HG03060 (cell line): ENCODE measurements around the gene PLP2.
"Not testable (repeated sequence)": the region's sequence is repeated elsewhere in the genome, so short reads cannot be mapped to it uniquely, and the experiment has no call there.

ENCODE experiments used
- ATAC-seq: cut with Tn5 transposase; IDR thresholded peaks from one replicate; pipeline ENCODE4 v1.9.1; 2021; ENCODE audit warnings: low read depth, moderate number of reproducible peaks; ENCODE audit not compliant: unreplicated experiment

Gene PLP2

DNA sequence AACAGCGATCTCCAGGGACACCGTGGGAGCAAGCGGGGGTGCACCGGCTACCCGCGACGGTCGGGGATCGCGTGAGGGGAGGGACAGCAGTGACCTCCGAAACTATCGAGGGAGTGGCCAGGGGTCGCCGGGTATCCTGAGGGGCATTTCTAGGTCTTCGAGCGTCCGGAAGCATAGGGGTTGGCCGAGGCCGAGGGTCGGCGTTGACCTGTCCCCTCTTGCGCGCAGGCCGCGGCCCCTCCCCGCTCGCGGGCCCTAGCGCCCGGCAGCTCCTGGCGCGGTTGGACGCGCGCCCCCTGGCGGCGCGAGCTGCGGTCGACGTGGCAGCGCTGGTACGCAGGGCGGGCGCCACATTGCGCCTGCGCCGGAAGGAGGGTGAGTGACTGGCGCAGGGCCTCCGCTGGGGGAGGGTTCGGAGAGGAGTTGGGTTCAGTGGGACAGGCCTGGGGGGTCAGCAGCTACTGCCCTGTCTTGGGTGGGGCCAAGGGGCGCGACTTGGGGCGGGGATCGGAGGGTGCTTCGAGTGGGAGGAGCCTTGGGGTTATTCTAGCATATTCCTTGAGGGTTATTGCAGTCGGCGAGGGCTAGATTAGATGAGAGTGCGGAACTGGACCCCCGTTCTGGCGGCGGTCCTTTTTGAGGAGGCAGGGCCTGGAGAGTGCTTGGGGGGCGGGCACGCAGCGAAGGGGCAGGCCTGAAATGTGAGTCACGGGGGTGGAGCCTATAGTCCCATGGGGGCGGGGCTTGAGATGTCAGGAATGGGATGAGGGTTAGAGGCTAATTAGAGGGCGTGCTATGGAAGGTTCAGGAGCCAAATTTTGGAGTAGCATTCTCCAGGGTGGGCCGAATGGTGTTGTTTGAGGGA, 7.9 kb upstream of the PLP2 start:
- ATAC-seq = no peak

DNA sequence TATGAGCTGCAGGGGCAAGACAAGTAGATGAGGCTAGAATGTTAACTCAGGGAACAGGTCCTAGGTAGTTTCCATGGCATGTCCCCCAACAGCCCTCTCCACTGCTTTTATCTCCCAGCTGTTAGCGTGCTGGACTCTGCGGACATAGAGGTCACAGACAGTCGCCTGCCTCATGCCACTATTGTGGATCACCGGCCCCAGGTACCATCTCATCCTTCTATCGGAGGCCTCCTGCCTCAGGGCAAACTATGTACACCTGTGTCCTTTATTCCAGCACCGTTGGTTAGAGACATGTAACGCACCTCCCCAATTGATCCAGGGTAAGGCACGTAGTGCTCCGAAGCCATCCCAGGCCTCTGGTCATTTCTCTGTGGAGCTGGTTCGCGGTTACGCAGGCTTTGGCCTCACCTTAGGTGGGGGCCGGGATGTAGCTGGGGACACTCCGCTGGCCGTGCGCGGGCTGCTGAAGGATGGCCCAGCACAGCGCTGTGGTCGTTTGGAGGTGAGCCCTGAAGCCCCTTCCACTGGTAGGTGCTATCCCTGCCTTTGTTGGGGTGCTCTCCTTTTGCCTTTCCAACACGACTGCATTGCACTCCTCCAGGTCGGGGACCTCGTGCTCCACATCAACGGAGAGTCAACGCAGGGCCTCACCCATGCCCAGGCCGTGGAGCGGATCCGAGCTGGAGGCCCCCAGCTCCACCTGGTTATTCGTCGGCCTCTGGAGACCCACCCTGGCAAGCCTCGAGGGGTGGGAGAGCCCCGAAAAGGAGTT, 6.9 kb upstream of the PLP2 start:
- no peak for ATAC-seq

DNA sequence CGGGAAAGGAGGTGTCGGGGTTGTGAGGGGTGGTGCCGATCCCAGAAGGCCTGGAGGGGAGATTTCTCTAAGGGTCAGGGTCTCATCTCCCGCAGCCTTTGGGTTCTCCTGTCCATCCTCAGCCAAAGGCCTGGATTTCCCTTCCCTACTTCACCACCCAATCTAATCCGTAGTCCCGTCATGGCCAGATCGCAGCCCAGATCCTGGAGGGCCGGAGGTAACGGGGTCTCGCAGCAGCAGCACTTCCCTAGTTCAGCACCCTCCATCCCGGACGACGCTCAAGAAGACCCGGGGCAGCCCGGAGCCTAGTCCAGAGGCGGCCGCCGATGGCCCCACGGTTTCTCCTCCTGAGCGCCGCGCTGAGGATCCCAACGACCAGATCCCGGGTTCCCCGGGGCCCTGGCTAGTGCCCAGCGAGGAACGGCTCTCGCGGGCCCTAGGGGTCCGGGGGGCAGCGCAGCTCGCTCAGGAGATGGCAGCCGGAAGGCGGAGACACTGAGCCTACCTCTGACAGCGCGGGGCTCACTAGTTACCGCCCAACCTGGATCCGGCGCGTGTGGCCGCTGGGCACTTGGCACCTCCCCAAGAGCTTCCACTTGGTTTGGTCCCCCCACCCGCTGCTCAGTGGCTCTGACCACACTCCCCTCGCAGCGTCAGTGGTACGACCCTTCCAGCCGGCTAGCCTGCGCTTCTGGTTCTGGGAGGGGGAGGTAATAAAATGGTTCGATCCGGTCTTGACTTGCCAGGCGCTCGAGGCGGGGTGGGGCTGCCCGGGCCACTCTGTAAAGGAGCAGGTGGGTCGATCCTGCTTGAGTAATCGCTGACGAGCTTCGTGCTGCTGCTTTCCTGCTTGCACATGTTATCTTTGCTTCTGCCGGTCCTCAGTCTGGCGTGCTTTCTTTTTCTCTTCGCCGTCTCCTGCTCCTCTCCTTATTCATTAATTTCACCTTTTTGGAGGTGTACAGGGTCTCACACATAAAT, 5.5 kb upstream of the PLP2 start:
- ATAC-seq = no peak

DNA sequence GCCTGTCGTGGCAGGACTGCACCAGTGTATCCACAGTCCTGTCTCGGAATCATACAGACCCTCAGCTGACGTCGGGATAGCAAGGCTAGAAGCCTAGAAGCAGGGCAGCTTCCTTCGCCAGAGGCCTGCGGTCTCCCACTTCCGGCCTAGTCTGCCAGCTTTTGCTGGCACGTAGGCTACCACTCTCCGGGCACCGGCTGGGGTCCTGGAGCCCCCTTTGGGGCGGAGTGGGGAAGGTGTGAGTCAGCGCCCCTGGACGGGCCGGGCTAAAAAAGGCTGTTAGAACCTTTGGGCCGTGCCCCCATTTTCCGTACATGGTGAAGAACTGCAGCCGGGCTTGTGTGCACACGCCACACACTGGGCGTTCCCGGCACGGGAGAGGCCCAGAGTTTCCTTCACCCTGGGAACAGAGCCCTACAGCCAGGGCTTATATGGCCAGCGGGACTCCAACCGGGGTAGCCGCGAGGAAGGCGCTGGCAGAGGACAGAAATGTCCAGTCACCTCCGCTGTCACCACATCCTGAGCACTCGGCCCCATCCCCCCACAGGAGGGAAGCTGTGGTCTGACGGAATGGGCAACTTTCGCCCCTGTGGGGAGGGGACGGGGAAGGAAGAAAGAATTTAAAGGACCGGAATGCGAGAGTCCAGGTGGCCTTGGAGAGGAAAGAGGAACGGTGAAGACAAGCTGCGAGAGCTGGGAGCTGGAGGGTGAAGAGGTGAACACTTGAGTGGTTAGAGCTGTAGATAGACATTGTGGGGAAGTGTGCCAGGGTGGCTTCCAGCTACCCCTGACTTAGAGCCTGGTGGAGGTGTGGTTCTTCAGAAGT, 4.6 kb upstream of the PLP2 start:
- no peak for ATAC-seq

DNA sequence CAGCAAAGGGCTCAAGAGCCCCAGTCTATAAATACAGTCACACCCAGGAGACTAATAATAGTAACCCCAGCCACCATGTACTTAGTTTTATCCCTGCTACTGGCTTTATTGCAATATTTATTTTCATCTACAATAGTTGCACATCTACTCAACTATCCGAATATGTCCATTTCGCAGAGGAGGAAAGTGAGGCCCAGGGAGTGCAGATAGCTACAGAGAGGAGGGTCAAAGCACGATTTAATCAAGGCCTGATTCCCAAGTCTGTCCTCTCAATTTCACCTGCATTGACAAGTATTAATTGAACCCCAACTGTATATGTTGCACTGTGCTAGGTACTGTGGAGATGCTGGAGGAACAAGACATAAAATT, 4.0 kb upstream of the PLP2 start:
- ATAC-seq = no peak

DNA sequence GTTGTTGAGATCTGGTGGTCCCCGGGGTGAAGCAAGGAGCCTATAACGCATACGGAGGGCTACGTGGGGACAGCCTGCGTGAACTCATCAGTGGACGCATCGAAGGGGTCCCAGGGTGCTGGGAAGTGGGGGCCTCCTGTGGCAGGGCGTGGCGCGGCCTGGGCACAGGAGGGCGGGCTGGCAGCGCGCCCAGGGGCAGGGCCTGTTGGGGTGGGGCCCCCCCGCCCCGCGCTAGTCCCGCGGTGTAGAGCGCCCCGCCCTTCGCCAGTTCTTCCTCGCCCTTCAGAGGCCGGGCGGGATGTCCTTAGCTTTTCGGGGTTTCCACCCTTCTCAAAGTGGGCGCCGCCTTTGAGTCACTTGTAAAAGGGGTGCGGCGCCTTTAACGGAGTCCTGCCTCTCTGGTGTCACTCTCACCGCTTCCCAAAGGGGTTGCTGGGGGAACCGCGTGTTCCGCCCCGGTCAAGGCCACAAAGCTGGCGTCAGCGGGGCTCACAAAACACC, 632 bp downstream of the PLP2 start:
- ATAC-seq = no peak

DNA sequence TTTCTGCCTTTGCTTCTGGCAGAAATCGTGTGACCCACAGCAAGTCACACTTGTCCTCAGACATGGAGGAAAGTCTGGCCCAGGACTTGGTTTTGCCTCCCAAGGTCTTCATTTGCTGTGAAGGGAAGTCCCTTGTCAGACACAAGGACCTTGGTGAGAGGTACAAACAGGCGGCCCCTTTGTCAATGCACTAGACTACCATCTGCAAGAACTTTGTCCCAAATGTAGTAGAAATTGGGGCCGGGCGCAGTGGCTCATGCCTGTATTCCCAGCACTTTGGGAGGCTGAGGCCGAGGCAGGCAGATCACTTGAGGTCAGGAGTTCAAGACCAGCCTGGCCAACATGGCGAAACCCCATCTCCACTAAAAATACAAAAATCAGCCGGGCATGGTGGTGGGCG, 1.8 kb downstream of the PLP2 start:
- ATAC-seq = not testable (repeated sequence)

DNA sequence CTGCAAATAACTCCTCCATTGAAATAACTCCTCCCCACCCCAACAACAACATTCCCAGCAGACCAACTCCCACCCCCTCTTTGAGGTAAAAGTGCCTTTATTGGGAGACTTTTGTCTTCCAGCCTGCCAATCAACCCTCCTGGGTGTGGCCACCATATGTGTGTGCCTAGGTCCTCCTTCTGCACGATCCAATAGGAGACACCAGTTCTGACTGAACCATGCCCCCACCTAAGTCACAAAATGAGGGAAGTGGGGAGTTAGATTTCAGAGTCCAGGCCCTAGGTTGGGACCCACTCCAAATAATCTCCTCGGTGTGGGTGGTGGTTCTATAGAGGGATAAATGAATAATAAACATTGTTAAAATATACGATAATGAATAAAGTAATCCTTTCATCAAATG, 3.0 kb downstream of the PLP2 start:
- no peak for ATAC-seq

DNA sequence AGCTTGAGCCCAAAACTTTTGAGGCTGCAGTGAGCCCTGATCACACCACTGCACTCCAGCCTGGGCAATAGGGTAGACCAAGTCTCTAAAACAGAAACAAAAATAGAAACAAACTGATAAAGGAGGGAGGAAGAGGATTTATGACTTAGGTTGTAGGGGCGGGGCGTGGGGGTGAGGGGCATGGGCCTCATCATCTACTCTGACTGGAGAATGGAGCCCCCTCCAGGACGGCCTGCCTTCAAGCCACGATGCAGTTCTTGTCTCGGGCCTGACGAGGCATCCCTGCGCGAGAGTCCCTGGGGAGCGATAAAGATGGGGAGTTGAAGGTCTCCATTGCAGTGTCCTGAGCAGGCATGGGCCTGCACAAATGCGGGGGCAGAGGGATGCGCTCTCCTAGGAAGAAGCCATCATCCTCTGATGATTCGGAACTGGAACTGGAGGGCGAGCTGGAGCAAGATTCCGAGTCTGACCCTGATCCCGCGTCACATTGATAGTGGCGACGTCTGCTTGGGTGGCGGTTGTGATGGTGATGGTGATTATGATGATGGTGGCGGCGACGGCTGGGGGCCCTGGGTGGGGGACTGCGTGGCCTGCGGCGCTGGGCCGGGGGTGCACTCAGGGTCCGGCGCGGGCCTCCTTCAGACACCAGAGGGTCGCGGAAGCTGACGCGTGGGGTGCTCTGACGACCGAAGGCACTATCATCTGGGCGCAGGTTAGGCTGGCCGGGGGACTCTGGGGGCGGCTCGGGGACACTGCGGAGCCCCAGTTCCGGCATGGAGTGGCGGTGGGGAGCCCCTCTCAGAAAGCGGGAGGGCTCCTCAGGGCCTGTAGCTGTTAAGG, 4.0 kb downstream of the PLP2 start:
- no peak for ATAC-seq

DNA sequence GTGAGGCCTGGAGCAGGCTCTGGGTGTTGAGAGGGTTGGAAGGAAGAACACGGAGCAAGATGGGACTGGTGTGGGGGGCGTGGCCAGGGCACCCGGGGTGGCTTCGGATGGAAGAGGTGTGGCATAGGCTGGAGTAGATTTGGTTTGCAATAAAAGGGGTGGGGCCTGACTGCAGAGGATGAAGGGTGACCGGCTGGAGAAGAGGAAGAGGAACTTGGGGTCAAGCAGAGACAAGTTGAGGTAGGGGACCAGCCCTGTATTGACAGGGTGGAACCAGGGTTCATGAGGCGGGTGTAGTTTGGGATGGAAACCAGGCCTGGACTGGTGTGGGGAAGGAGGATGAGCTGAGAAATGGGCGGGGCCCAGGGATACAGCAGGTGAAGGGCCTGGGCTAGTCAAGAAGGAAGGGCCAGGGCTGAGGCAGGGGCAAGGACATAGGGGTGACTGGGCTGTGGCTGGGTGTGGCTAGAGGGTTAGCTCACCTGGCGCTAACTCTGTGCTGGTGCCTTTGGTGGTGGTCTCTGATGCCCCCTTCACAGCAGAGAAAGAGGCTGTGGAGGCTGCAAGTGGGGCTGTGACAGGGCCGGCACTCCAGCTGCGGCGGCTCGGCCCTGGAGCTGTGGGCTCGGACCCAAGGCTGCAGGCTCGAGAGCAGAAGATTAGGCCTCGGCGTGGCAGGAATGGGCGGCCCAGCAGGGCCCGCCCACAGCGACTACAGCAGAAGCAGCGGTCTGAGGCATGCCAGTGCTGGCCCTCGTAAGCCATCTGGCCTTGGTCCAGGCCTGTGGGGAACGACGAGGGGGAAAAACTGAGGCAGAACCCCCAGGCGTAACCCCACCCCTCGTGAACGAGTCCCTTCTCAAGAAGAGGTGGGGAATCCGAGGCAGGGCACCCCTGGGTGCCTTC, 5.0 kb downstream of the PLP2 start:
- ATAC-seq = no peak

DNA sequence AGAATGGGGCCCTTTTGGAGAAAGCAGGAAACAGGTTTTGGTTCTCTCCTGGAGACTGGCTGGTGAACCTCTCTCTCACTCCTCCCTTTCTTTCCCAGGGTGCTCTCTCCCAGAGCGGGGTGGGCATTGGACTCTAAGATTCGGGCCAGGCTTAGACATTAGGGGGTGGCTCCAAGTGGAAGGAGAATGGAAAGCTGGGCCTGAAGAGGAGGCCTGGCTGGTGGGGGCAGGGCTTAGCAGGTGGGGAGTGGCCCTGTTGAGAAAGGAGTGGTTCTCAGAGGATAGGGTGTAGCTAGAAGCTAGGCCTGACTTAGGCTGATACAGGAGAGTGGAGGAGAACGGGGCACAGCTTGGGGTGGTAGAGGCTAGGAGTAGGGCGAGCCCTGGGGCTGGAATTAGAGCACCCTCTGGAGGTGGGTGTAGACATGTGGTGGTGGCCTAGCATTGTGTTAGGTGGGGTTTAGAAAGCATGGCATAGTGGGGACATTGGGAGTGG, 5.7 kb downstream of the PLP2 start:
- ATAC-seq = no peak

DNA sequence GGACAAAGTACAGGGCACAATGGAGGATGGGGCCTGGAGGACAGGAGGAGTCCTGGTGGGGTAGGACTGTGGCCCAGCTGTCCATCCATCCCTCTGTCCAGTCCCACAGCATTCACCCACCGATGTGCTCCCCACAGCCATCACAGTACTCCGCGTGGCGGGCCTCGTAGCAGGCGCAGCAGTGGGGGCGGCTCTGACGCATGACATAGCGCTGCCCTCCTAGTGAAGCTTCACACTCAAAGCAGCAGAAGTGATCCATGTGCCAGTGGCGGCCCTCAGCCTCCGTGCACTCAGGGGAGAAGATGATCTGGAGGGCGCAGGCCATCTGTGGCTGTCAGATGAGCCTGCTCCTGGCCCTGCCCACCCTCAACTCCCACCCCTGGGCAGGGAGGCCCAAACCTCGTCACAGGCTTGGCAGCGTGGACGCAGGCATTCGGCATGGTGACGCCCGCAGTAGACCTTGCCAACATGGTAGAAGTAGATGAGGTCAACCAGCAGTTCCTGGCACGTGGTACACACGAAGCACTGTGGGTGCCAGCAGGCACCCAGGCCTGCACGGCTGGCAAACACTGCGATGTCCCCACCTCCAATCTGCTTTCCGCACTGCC, 6.3 kb downstream of the PLP2 start:
- ATAC-seq = no peak

DNA sequence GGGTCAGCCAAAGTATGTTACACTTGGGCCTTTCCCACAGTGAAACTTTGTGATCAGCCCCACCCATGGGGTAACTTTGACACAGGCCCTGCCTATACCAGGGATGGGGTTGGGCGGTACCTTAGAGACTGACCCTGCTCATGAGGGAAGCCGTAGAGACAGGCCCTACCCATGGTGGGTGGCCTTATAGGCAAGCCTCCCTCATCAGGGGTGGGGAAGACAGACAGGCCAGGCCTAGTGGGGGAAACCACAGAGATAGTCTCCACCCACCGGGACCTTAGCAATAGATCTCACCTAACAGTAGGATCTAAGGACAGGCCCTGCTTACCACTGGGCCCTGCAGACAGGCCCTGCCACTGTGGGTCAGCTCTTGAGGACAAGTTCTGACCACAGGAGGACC, 6.8 kb downstream of the PLP2 start:
- no peak for ATAC-seq

DNA sequence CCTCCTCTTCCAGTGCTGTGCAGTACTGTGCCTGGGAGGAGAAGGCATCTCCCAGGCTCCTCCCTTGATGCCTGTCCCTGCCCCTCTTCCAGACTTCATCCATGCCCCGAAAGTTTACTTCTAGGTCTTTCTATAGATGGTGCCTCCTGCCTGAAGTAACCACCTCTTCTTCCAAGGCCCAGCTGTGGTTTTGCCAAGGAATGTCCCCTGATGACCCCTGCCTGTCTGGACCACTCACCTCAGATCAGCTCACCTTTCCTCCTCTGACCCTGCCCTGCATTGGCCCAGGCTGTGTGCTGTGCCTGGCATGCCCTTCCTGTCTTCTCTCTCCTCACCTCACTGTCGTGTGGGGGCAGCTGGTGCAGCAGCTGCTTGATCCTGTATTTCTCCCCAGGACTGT, 7.7 kb downstream of the PLP2 start:
- no peak for ATAC-seq

DNA sequence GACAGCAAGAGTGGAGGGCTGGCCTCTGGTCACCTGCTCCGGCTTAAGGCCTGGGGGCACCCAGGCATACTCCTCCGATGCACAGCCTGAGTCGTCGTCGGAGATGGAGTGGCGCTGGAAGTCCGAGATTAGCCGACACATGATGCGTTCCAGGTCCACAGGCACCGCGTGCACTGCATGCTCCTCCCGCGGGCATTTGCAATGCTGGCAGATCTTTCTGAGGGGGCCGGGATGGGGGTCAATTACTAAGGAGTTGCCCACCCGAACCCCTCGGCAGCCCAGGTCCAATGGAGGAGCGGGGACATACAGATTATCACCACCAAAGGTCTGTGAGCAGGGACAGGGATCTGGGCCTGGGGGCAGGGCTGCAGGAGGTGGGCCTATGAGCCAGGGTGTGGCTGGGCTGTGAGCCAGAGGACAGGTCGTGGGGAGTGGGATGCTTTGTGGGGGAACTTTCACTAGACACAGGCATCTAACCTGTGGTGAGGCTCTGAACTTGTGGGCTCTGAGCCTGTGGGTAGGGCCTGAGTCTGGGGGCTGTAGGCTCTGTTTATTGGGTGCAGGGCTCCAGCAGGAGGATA, 12.1 kb downstream of the PLP2 start:
- no peak for ATAC-seq

DNA sequence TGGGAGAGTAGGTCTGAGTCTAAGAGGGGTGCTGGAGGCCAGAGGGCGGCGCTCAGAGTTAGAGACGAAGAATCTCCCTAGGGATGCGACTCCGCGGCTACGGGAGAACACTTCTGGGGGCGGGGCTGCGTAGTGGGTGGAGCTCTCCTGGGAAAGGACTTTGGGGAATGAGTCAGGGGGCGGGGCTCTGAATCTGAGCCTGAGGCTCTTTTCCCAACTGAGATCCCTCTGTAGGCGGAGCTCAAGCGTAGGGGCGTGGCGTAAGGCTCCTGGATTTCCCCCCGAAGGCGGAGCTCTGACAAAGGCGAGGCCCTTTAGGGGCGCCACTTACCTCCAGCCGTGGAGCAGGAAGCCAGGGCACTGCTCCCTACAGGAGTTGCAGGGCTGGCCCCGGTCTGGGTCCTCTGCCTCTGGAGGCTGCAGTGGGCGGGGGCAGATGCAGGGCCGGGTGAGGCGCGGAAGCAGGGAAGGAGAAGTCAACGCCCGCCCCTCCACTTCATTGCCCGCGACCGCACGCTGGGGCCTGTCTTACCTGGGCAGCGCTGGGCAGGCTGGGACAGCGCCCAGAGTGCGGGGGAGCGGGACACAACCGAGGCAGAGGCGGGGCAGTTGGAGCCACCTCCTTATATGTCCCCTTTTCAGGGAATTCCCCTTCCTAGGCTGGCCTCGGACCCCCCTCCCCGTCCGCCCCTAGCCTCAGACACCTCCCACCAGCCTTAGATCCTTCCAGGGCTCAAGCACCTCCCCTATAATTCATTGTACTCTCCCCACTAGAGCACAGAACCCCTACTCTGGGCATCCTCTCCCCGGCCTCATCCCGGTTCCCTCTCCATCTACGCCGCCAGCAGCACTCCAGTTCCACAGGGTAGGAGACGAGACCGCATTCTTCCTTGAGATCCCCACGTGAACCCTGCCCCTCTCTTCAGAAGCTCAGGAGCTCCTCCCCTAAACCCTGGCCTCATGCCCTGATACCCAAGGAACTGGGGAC, 12.9 kb downstream of the PLP2 start:
- no peak for ATAC-seq
